CD4-positive, alpha-beta T cell treated with Interleukin-10 for 1 hour (primary cell): Measurements from ENCODE around the gene INCA1.

Experiments used
- DNase-seq: peaks from one replicate; pipeline ENCODE4 v3.0.0-alpha.2; 2020

INCA1 gene

GRCh38 chr17:4969551-4970173, 27.7 kb downstream of the INCA1 start:
- no peak for DNase-seq

- DNase-seq: no peak
These were observed 28.2 kb downstream of the INCA1 start for GRCh38 chr17:4969047-4969550.

- no peak for DNase-seq
These were observed 28.8 kb downstream of the INCA1 start for GRCh38 chr17:4968486-4969046.

GRCh38 chr17:4967539-4968485, 29.5 kb downstream of the INCA1 start, which contains the start of gene SPAG7:
Gene SPAG7, minus strand, starts transcription at chr17:4967817. Its CDS starts 13 bp downstream, at chr17:4967804.
- peak; percentile 96 for DNase-seq

- DNase-seq: peak; percentile 99
These were observed 30.3 kb downstream of the INCA1 start for GRCh38 chr17:4966844-4967538.

GRCh38 chr17:4965311-4965986, 31.9 kb downstream of the INCA1 start:
- DNase-seq: no peak

- DNase-seq: no peak
These were observed 36.9 kb downstream of the INCA1 start for GRCh38 chr17:4960279-4960922.

GRCh38 chr17:4959261-4959965, 37.9 kb downstream of the INCA1 start:
- no peak for DNase-seq

- DNase-seq: no peak
These were observed 39.2 kb downstream of the INCA1 start for GRCh38 chr17:4958102-4958501.

- DNase-seq: peak; percentile 56
These were observed 40.7 kb downstream of the INCA1 start for GRCh38 chr17:4956493-4957061.

GRCh38 chr17:4955091-4955490, 42.2 kb downstream of the INCA1 start:
- no peak for DNase-seq

- DNase-seq: no peak
These were observed 43.8 kb downstream of the INCA1 start for GRCh38 chr17:4953451-4953961.

GRCh38 chr17:4951486-4951885, 45.8 kb downstream of the INCA1 start:
- DNase-seq: no peak

GRCh38 chr17:4950746-4951204, 46.5 kb downstream of the INCA1 start, which contains the start of gene ENO3:
Gene ENO3, plus strand, starts transcription at chr17:4951119. Its CDS starts 711 bp downstream, at chr17:4951830.
- DNase-seq: no peak

- no peak for DNase-seq
These were observed 47.1 kb downstream of the INCA1 start for GRCh38 chr17:4950075-4950745.

GRCh38 chr17:4949321-4950074, 47.8 kb downstream of the INCA1 start:
- peak; percentile 88 for DNase-seq

- DNase-seq: peak; percentile 79
These were observed 48.4 kb downstream of the INCA1 start for GRCh38 chr17:4948931-4949320.

GRCh38 chr17:4948166-4948930, 49.0 kb downstream of the INCA1 start, which contains the start of gene PFN1:
Gene PFN1, minus strand, starts transcription at chr17:4948530. Its CDS starts 136 bp downstream, at chr17:4948394.
- DNase-seq: peak; percentile 94
